K562 (cell line): Measurements from ENCODE around the gene C4A. TPM values are rescaled to one million over a fixed set of nuclear protein-coding genes. Genes with fewer than 3 reads are reported as not detected.

Source experiments
- ARHGAP35 ChIP-seq: fragments of 450-650 bp; IDR thresholded peaks from 2 replicates; pipeline ENCODE4 v1.6.1; 2018; ENCODE audit not compliant: partially characterized antibody
- DEAF1 ChIP-seq: fragments of 450-650 bp; formaldehyde crosslinking; IDR thresholded peaks from 2 replicates; pipeline ENCODE4 v1.4.0; 2020; ENCODE audit warnings: mild to moderate bottlenecking, moderate library complexity
- E2F8 ChIP-seq: fragments of 450-650 bp; IDR thresholded peaks from 2 replicates; pipeline ENCODE4 v1.7.1; 2018; ENCODE audit warnings: mild to moderate bottlenecking, low read depth; ENCODE audit not compliant: partially characterized antibody
- FIP1L1 ChIP-seq: fragments of 200-400 bp; formaldehyde crosslinking; IDR thresholded peaks from 2 replicates; pipeline ENCODE4 v1.6.1; 2018; ENCODE audit warnings: mild to moderate bottlenecking, low read depth, low read length; ENCODE audit not compliant: poor library complexity, severe bottlenecking
- HDGF ChIP-seq: fragments of 450-650 bp; IDR thresholded peaks from 2 replicates; pipeline ENCODE4 v1.6.1; 2016
- KAT8 ChIP-seq: fragments of 450-650 bp; IDR thresholded peaks from 2 replicates; pipeline ENCODE4 v1.6.1; 2016; ENCODE audit warnings: low read depth, mild to moderate bottlenecking
- MBD2 ChIP-seq: sonication (generic); IDR thresholded peaks from 2 replicates; pipeline ENCODE4 v1.6.1; 2016; ENCODE audit warnings: low read depth, borderline replicate concordance
- PATZ1 ChIP-seq: fragments of 250-450 bp; sonication (Bioruptor Pico); IDR thresholded peaks from 2 replicates; pipeline ENCODE4 v1.5.0; 2020; ENCODE audit warnings: mild to moderate bottlenecking, borderline replicate concordance
- RFX1 ChIP-seq: fragments of 450-650 bp; IDR thresholded peaks from 2 replicates; pipeline ENCODE4 v1.6.1; 2016; ENCODE audit warnings: mild to moderate bottlenecking, moderate library complexity
- RFX7 ChIP-seq: fragments of 250-450 bp; sonication (Bioruptor Pico); IDR thresholded peaks from 2 replicates; pipeline ENCODE4 v1.5.1; 2021; ENCODE audit warnings: mild to moderate bottlenecking
- ZNF511 ChIP-seq: sonication (generic); formaldehyde crosslinking; IDR thresholded peaks from 2 replicates; pipeline ENCODE4 v1.8.0; 2022; ENCODE audit warnings: mild to moderate bottlenecking, missing genetic modification reagents
- polyA plus RNA-seq, 8 experiments: library from polyadenylated mRNA; depleted of rRNA in 4 of 8; stranded (reverse) in 5 of 8; unstranded in 3 of 8; fragments of >200 nt; fragmentation: Nextera tagmentation in 2 of 8; fragmentation: Illumina TruSeq in 1 of 8; extraction: Ambion mirVana in 2 of 8; extraction: Trizol in 1 of 8; gene quantifications; 2 replicates each; pipeline versions ENCODE4 v1.2.1 to v1.2.3, GENCODE V29; 2011 to 2014; ENCODE audit warnings: inconsistent platforms in 1 of 8, missing spikeins in 1 of 8
- total RNA-seq, 7 experiments: library from RNA; depleted of rRNA in 6 of 7; stranded (reverse); fragments of >200 nt in 6 of 7; fragmentation: Illumina TruSeq in 2 of 7; extraction: Trizol in 2 of 7; gene quantifications; 2 replicates each; pipeline versions ENCODE4 v1.2.1 to v1.2.3, GENCODE V29; 2011 to 2021; ENCODE audit warnings: low replicate concordance in 1 of 7
- TF ChIP-seq, protein P1 (sequence below): fragments of 250-450 bp; sonication (Bioruptor Pico); IDR thresholded peaks from 2 replicates; pipeline ENCODE4 v1.4.0; 2020; ENCODE audit warnings: mild to moderate bottlenecking, moderate library complexity
- TF ChIP-seq, protein P2 (sequence below): IDR thresholded peaks from 2 replicates; pipeline ENCODE4 v1.6.1; 2012; ENCODE audit warnings: low read depth, low read length, improper control_type of control experiment, borderline replicate concordance
- TF ChIP-seq, protein P3 (sequence below): fragments of 450-650 bp; IDR thresholded peaks from 2 replicates; pipeline ENCODE4 v1.6.1; 2016; ENCODE audit warnings: antibody characterized with exemption

The C4A gene
- total and polyA plus RNA-seq, 9 of the 15 experiments (the other 6 are each of a cell fraction or from before 2014, with no cell fraction given): 0.27 to 7.6 (median 5.0) TPM

DNA sequence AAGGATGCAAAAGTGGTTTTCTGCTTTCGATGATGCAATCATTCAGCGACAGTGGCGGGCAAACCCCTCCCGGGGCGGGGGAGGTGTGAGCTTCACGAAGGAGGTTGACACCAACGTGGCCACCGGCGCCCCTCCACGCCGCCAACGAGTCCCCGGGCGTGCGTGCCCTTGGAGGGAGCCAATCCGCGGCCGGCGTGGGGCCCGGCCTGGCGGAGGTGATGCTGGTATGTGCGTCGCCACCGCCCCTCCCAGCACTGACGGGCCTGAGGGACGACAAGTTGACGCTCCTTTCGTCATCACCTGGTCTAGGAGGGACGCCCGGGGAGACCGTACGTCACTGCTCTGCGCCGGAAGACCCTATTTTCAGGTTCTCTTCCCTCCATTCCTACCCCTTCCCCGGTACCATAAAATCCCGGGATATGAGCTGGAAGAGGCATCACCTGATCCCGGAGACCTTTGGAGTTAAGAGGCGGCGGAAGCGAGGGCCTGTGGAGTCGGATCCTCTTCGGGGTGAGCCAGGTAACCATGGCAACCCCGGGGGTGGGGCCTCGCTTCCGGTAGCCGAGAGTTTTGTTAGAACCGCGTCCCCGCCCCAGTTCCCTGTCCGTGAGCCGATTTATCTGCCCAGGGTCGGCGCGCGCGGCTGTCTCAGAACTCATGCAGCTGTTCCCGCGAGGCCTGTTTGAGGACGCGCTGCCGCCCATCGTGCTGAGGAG lies 9.7 kb upstream of the C4A start, which contains the start of gene DXO (continued):
- TF ChIP-seq E2F8 (peak; percentile 97), FIP1L1 (peak; percentile 80), RFX1 (peak; percentile 100), PATZ1 (peak; percentile 89), HDGF (no peak), ARHGAP35 (no peak), DEAF1 (CRISPR knock-in tag) (no peak; the same call in 1 of the 2 replicates), KAT8 (0 out of 2 replicates have a peak, but pooled peaks have one; percentile 53), RFX7 (CRISPR knock-in tag) (0 out of 2 replicates have a peak, but pooled peaks have one; percentile 69), MBD2 (peak; percentile 50), ZNF511 (no peak; the same call in 1 of the 2 replicates)
- TF ChIP-seq, protein P1, sequence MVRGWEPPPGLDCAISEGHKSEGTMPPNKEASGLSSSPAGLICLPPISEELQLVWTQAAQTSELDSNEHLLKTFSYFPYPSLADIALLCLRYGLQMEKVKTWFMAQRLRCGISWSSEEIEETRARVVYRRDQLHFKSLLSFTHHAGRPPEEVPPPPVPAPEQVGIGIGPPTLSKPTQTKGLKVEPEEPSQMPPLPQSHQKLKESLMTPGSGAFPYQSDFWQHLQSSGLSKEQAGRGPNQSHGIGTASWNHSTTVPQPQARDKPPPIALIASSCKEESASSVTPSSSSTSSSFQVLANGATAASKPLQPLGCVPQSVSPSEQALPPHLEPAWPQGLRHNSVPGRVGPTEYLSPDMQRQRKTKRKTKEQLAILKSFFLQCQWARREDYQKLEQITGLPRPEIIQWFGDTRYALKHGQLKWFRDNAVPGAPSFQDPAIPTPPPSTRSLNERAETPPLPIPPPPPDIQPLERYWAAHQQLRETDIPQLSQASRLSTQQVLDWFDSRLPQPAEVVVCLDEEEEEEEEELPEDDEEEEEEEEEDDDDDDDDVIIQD (CRISPR knock-in tag): no peak
- TF ChIP-seq, protein P2, sequence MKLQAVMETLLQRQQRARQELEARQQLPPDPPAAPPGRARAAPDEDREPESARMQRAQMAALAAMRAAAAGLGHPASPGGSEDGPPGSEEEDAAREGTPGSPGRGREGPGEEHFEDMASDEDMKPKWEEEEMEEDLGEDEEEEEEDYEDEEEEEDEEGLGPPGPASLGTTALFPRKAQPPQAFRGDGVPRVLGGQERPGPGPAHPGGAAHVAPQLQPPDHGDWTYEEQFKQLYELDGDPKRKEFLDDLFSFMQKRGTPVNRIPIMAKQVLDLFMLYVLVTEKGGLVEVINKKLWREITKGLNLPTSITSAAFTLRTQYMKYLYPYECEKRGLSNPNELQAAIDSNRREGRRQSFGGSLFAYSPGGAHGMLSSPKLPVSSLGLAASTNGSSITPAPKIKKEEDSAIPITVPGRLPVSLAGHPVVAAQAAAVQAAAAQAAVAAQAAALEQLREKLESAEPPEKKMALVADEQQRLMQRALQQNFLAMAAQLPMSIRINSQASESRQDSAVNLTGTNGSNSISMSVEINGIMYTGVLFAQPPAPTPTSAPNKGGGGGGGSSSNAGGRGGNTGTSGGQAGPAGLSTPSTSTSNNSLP: no peak
- TF ChIP-seq, protein P3, sequence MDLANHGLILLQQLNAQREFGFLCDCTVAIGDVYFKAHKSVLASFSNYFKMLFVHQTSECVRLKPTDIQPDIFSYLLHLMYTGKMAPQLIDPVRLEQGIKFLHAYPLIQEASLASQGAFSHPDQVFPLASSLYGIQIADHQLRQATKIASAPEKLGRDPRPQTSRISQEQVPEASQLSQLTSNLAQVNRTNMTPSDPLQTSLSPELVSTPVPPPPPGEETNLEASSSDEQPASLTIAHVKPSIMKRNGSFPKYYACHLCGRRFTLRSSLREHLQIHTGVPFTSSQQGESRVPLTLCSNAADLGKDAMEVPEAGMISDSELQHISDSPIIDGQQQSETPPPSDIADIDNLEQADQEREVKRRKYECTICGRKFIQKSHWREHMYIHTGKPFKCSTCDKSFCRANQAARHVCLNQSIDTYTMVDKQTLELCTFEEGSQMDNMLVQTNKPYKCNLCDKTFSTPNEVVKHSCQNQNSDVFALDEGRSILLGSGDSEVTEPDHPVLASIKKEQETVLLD: peak; percentile 89
